NCI-H1417 treated with DMSO at 0.1 percent for 48 hours (cell line): ENCODE measurements around the gene CYP4B1.
A peak's percentile ranks its signal among the peaks of the same experiment; 100 is the strongest.
"Not testable (repeated sequence)": the region's sequence is repeated elsewhere in the genome, so short reads cannot be mapped to it uniquely, and the experiment has no call there.

Experiments
- DNase-seq: peaks from one replicate; lab custom pipeline; 2025; lab: John Stamatoyannopoulos, UW

CYP4B1 gene

GRCh38 chr1:46798810-46799209 lies at the start of gene CYP4B1:
Gene CYP4B1 (plus strand): TSS chr1:46799046. CDS start chr1:46799082, 36 bp downstream.
- DNase-seq = no peak

- DNase-seq = no peak
These were observed 49.4 kb upstream of the CYP4B1 start for GRCh38 chr1:46749404-46749803.

DNA sequence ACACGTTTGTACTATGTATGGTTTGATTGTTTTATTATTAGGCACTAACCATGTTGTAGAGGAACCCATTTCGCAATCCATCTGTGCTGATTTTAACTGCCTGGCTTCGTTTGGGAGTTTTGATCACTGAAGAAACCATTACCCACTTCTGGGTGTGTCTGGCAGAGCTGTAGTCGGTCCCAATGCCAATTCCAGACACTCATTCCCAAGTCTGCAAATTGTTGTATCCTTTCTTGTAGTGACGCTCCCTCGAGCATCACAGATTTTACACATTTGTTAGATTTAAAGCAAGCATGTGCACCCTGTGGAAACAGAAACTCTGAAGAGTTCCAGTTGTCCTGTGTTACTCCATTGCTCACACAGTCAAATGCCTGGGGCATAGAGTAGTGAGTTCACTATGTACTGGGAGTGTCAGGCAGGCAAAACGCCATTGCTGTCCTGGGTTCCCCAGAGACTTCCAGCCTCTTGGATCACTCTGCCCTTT lies 48.9 kb upstream of the CYP4B1 start:
- no peak for DNase-seq

DNA sequence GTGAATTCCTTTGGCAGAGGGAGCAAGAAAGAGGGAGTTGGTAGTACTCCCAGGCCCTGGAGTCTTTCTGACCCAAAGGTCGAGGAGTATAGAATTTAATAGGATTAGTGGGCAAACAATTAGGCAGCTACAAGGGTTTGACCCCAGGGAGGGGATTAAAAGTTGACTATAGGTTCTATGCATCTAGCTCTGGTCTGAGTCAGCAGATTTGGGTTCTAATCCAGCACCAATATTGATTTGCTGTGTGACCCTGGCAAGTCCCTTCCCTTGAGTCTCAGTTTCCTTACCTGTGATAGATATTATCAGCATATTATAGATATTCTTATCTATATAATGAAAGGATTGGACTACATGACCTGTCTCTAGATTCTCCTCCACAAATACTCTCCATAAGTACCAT lies 44.9 kb upstream of the CYP4B1 start:
- no peak for DNase-seq

DNA sequence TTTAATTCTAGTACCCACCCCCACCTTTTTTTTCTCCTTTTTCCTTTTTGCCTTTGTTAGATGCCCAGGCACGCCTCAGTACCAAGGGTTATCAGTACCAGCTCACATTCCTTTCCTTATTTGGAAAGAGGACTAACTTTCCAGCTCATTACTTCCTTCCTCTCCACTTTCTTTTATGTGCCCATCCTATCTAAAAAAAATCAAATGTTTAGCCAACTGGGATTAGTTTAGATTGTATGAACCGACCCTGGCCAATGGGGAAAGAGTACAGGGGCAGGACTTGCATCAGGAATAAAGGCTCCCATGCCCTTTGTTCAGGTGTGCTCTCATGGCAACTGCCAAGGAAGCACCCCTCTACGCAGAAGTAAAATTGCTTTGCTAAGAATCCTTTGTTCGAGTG lies 44.1 kb upstream of the CYP4B1 start:
- DNase-seq = not testable (repeated sequence)

GRCh38 chr1:46755121-46755520 lies 43.7 kb upstream of the CYP4B1 start:
- no peak for DNase-seq

DNA sequence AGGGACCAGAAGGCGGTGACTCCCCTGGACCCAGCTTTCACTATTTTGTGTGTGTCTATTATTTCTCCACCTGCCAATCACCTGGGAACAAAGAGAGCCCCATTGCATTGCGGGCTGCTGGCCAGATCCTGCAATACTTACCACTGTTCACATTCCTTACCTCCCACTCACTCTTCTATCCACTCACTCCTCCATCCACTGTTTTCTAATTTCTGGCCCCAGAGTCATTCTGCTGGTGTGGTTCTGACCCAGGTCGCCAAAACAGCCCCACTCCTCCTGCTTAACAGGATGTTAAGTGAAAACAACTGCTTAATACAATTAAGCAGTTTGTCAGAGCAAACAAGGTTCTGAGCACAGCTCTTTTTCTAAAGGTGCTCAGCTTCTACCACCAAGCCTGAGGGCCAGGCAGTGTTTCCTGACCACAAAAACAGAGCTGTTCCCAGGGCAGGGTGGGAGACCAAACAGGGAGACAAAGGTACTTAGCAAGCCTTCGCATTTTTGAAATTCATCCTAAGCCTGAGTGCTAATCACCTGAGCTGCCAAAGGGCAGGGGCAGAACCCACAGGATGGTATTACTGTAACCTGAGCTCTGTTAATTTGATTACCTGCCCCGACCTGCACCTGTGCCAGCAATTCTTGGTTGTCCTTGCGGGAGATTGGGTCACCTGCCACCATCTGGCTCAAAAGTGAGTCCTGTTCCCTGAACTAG lies 41.4 kb upstream of the CYP4B1 start:
- peak; percentile 16 for DNase-seq

GRCh38 chr1:46757956-46758528 lies 40.8 kb upstream of the CYP4B1 start:
- DNase-seq = no peak

GRCh38 chr1:46760558-46761166 lies 38.2 kb upstream of the CYP4B1 start:
- no peak for DNase-seq

GRCh38 chr1:46761740-46762139 lies 37.1 kb upstream of the CYP4B1 start:
- no peak for DNase-seq

GRCh38 chr1:46764402-46764801 lies 34.4 kb upstream of the CYP4B1 start:
- DNase-seq = no peak

DNA sequence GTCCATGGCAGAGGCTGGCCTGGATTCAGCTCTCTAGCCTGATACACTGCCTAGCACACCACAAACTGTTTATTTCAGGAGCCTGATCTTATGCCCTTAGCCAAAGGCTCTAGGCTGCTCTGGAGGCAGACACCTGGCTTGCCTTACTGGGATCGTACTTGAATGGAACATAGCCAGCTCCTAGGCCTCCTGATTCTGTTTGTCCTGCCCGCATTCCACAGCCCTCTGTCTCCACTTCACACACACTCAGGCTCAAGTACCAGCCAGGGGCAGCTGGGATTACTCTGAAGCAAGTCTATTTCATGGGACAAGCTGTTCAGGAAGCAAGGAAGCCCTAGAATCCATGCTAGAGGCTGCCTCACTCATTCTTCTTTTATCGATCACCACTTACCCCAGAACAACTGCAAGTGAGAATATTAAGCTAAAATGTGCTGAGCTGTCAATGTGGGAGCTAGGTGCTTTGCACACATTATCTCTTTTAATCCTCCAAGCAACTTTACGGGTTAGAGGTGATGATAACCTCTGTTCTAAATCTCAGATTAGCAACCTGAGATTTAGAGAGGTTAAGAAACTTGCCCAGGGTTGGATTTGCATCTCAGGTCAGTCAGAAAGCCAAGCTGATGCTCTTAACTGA lies 31.1 kb upstream of the CYP4B1 start:
- DNase-seq = no peak

DNA sequence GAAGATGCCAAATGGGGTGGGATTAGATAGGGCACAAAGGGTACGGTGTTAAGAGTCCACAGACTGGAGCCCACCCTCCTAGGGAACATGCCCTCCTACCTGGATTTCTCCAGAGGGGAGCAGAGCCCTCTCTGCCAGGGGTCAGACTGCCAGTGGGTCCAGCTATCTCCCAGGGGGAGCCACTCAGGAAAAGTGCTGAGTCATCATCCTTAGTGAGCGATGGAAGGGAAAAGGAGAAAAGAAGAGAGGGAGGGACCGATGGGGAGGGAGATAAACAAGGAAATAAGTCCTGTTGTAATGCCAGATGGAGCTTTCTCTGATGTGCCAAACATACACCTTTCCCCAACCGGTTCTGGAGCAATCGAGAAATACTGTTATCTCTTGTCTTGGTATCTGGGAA lies 30.4 kb upstream of the CYP4B1 start:
- no peak for DNase-seq

GRCh38 chr1:46769028-46769740 lies 29.7 kb upstream of the CYP4B1 start:
- DNase-seq = no peak

GRCh38 chr1:46770541-46770940 lies 28.3 kb upstream of the CYP4B1 start:
- DNase-seq = no peak

DNA sequence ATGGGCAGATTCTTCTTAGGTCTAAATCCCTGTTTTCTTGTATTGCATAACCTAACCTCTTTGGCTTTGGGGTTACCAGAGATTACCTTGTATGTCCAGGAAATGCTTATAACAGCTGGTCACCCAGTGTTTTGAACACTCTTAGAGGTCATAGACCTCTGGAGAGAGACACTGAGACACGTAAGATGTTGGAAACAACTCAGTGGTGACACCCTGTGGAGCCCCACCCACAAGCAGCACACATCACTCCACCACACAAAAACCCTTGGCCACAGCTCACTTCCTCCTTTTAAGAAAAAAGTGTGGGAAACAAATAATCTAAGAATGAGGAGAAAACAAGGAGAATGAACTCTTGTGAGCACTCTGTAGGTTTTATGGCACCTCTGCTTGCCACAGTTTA lies 26.3 kb upstream of the CYP4B1 start:
- no peak for DNase-seq

DNA sequence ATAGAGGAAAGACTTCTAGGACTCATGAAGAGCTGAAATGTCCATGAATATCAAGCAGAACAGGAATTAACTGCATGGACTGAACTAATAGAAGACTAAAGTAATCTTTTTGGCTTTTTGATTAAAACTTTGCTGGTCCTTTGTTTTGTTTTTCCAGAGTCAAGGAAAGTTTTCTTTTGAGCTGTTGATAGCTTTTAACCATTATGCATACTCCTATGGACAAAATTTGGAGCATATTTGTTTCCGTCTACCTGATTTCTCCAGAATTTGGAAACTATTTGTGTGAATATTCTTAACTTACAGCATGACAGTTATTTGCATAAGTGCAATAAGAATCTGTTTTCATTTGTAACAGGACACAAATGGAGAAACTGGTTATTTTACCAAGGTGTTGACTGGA lies 24.5 kb upstream of the CYP4B1 start:
- DNase-seq = no peak

DNA sequence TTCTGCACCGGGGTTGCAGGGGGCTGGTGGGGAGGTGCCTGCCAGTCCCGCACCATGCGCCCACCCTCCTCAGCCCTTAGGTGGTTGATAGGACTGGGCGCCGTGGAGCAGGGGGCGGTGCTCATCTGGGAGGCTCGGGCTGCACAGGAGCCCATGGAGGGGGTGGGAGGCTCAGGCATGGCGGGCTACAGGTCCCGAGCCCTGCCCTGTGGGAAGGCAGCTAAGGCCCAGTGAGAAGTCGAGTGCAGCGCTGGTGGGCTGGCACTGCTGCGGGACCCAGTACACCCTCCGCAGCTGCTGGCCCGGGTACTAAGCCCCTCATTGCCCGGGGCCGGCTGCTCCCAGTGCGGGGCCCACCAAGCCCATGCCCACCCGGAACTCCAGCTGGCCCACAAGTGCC lies 20.4 kb upstream of the CYP4B1 start:
- DNase-seq = not testable (repeated sequence)

DNA sequence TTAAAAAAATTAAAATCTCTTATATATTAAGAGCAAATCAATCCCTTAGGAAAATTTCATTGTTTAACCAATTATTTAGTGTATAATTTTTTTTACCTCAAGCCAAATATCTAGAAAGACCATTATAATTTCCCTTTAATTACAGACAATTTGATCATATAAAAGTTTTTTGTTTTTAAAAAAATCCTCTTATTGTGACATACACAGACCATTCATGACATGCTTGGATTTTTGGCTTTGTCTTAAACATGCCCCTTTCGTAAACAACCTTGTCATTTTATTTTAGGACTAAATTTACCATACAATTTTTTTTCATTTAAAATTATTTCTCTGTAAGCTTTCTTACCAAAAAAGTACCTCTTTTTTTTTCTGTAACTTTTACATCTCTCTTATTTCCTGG lies 14.2 kb upstream of the CYP4B1 start:
- no peak for DNase-seq

DNA sequence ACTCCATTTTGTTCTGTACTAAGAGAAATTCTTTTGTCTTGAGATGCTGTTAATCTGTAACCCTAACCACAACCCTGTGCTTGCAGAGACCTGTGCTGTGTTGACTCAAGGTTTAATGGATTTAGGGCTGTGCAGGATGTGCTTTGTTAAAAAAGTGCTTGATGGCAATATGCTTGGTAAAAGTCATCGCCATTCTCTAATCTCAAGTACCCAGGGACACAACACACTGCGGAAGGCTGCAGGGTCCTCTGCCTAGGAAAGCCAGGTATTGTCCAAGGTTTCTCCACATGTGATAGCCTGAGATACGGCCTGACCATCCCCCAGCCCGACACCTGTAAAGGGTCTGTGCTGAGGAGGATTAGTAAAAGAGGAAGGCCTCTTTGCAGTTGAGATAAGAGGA lies 10.2 kb upstream of the CYP4B1 start:
- DNase-seq = not testable (repeated sequence)

DNA sequence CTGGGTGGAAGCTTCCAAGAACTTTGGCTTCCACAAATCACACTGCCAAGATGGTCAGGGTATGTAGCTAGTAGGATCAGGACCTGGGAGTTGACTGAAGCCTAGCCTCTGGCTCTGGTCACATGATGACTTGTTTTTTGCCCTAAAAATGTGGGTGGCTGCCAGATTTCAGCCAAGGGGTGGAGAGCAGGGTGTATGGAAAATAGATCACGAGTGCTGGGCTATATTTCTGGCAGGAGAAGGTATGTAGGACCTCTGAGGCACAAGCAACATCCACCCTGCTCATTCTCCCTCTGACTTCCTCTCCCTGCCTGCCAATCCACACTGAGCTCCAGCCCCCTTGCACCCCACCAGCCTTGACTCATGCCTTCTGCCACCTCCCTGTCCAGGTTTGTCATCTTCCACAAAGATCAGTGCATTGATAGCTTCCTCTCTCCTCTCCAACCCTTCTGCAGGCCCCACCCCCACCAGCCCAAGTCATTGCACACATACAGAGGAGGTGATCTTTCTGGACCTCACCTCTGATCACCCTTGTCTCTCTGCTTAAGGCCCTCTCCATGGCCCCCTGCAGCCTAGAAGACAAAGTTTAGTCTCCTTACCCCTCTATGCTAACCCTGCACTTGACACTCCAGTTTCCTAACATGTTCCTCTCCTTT lies 8.3 kb upstream of the CYP4B1 start:
- no peak for DNase-seq

- no peak for DNase-seq
These were observed 5.7 kb upstream of the CYP4B1 start for GRCh38 chr1:46793126-46793525.
